Measurements from ENCODE around the gene SYPL1. TPM values are rescaled to one million over a fixed set of nuclear protein-coding genes. Genes with fewer than 3 reads are reported as not detected.
A peak's percentile ranks its signal among the peaks of the same experiment; 100 is the strongest.

Gene SYPL1
- total and polyA plus RNA-seq, 2 donors (not counting 1 experiment from before 2014, with no cell fraction given), result 58.5 to 130 TPM

DNA sequence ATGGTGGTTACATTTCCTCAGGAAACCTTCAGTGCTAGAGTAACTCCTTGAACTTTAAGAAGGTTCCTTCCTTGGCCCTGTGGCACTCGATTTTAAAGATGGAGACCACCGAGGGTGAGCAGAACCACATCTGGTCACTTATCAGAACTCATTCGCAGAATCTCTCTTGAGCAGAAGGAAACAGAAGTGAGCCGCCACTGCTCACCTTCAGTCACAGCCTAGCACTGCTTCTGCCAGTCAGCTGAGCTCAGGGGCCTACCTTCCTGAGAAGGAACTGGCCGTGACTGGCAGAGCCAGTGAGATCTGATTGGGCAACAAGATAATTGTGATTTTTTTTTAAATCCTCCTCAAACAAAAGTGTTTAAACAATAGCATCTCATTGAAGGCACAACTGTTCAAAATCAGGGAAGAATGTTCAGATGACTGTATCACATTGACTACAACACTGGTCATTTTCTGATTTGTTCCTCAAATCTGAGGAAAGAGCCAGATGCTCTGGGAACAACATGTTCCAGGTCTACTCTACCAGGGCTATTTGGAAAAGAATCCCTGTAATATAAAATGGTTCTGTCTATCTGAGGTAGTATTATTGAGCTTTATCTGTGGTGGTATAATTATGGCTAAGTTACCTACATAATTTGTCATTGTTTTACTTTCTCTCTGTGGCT lies 2.7 kb upstream of the SYPL1 start:
- peak overlapping the region; percentile 85 for H3K4me3 Mint-ChIP-seq
- DNase-seq (peak; percentile 70), ATAC-seq (ENCODE audit: low read depth) (no peak)
- no peaks in the 10 kb centered on the region for H4K20me1 ChIP-seq (ENCODE audit: control insufficient read depth, insufficient read depth, low read length, poor library complexity, severe bottlenecking)
- no peaks in the 10 kb centered on the region for H3K27me3 ChIP-seq (replicated peaks in 1 of 4; ENCODE audit: control extremely low read depth in 1 of 4, control insufficient read depth in 3 of 4, insufficient read depth in 4 of 4, low read length in 3 of 4)
- H3K4me3 ChIP-seq (ENCODE audit: control extremely low read depth in 1 of 5, extremely low read depth in 1 of 5, insufficient read depth in 1 of 5, low read depth in 2 of 5, low read length in 4 of 5), result peak overlapping the region in 1 of 5 experiments; percentile 16
- peaks cover 49% of the 10 kb centered on the region for H3K79me2 ChIP-seq (ENCODE audit: control insufficient read depth, insufficient read depth, low read length)
- ChIA-PET POLR2A (interaction anchor here (1.0 to 1.7 kb wide), 4 partner anchors 11 to 57 kb away, joined by 3 to 5 read pairs (median 4); no protein-coding TSS in a partner anchor), CTCF (interaction anchor here (0.9 to 8.0 kb wide), 6 partner anchors 14 to 57 kb away, joined by 3 to 120 read pairs (median 28); no protein-coding TSS in a partner anchor)
- peaks cover 68% of the 10 kb centered on the region for H3K4me1 Mint-ChIP-seq
- H3K27ac Mint-ChIP-seq, result peak overlapping the region; percentile 93
- no peaks in the 10 kb centered on the region for H3K36me3 ChIP-seq (replicated peaks in 1 of 2; ENCODE audit: control extremely low read depth in 1 of 2, control insufficient read depth in 1 of 2, extremely low read depth in 1 of 2, insufficient read depth in 2 of 2, low read length in 1 of 2)
- intact Hi-C loops (cut with micrococcal nuclease), result loop anchor here (5.0 to 10.0 kb wide), 2 partner anchors 238 to 1100 kb away; partner anchors contain the start of genes ATXN7L1 and KMT2E
- H3K9me3 ChIP-seq (ENCODE audit: control extremely low read depth in 1 of 3, control insufficient read depth in 2 of 3, insufficient read depth in 1 of 3, low read length in 2 of 3), result no peaks in the 10 kb centered on the region
- H3K9me3 Mint-ChIP-seq (ENCODE audit: insufficient read depth), result no peaks in the 10 kb centered on the region
- H3K4me1 ChIP-seq (ENCODE audit: control insufficient read depth in 2 of 2, insufficient read depth in 2 of 2, low read length in 2 of 2), result peaks cover 54 to 58% of the 10 kb centered on the region in 2 donors
- H3K27ac ChIP-seq (ENCODE audit: low read length in 2 of 2), result peak overlapping the region; percentile 79 to 86
- H2AFZ ChIP-seq (ENCODE audit: insufficient read depth, low read depth, low read length, poor library complexity, severe bottlenecking), result peak overlapping the region; percentile 81
- peak overlapping the region; percentile 19 for H3K9ac ChIP-seq (ENCODE audit: low read length)
- peak overlapping the region; percentile 61 for H3K4me2 ChIP-seq (replicated peaks; ENCODE audit: low read depth, low read length, poor library complexity, severe bottlenecking)
- H3K27me3 Mint-ChIP-seq, result no peaks in the 10 kb centered on the region
- 6% methylated on average over 3 of the region's 5 CpGs for WGBS (ENCODE audit: insufficient coverage)
- TF ChIP-seq EZH2 (IDR thresholded peaks at IDR 0.05; ENCODE audit: borderline replicate concordance, insufficient read depth, low read depth, low read length, poor library complexity, severe bottlenecking), result no peak
- TF ChIP-seq, protein P1, sequence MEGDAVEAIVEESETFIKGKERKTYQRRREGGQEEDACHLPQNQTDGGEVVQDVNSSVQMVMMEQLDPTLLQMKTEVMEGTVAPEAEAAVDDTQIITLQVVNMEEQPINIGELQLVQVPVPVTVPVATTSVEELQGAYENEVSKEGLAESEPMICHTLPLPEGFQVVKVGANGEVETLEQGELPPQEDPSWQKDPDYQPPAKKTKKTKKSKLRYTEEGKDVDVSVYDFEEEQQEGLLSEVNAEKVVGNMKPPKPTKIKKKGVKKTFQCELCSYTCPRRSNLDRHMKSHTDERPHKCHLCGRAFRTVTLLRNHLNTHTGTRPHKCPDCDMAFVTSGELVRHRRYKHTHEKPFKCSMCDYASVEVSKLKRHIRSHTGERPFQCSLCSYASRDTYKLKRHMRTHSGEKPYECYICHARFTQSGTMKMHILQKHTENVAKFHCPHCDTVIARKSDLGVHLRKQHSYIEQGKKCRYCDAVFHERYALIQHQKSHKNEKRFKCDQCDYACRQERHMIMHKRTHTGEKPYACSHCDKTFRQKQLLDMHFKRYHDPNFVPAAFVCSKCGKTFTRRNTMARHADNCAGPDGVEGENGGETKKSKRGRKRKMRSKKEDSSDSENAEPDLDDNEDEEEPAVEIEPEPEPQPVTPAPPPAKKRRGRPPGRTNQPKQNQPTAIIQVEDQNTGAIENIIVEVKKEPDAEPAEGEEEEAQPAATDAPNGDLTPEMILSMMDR (IDR thresholded peaks at IDR 0.05), result no peak

DNA sequence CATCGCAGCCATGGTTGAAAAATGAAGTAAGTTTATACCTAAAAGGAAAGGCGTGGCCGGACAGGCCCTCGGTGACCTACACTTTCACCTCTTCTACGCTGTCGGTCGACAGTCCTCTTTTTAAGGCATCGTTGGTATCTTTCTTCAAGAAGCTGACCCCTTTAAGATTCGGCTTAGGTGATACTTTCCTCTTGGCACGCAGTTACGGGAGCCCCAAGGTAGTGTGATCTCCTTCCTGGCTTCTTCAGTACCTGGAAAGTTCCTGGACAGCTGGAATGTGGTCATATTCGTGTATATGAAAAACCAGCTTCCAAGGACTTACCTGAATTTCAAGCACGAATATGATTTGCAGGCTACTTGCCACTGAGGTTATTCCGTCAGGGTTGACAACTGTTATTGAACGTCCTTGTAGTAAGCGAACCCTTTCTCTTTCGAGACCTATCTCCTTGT lies 885 bp upstream of the SYPL1 start:
- Histone ChIP-seq H3K9ac (ENCODE audit: low read length) (peak overlapping the region; percentile 71), H4K20me1 (ENCODE audit: control insufficient read depth, insufficient read depth, low read length, poor library complexity, severe bottlenecking) (no peaks in the 10 kb centered on the region), H3K9me3 (ENCODE audit: control extremely low read depth in 1 of 3, control insufficient read depth in 2 of 3, insufficient read depth in 1 of 3, low read length in 2 of 3) (no peaks in the 10 kb centered on the region), H3K4me3 (ENCODE audit: control extremely low read depth in 1 of 5, extremely low read depth in 1 of 5, insufficient read depth in 1 of 5, low read depth in 2 of 5, low read length in 4 of 5) (peak overlapping the region; percentile 22 to 94 (median 81)), H3K36me3 (replicated peaks in 1 of 2; ENCODE audit: control extremely low read depth in 1 of 2, control insufficient read depth in 1 of 2, extremely low read depth in 1 of 2, insufficient read depth in 2 of 2, low read length in 1 of 2) (no peaks in the 10 kb centered on the region), H3K4me1 (ENCODE audit: control insufficient read depth in 2 of 2, insufficient read depth in 2 of 2, low read length in 2 of 2) (peaks cover 71% of the 10 kb centered on the region in 2 donors), H3K27me3 (replicated peaks in 1 of 4; ENCODE audit: control extremely low read depth in 1 of 4, control insufficient read depth in 3 of 4, insufficient read depth in 4 of 4, low read length in 3 of 4) (no peaks in the 10 kb centered on the region), H2AFZ (ENCODE audit: insufficient read depth, low read depth, low read length, poor library complexity, severe bottlenecking) (peak overlapping the region; percentile 69), H3K27ac (ENCODE audit: low read length in 2 of 2) (peak overlapping the region; percentile 91 to 95), H3K4me2 (replicated peaks; ENCODE audit: low read depth, low read length, poor library complexity, severe bottlenecking) (peak overlapping the region; percentile 75), H3K79me2 (ENCODE audit: control insufficient read depth, insufficient read depth, low read length) (peaks cover 68% of the 10 kb centered on the region)
- Mint-ChIP-seq H3K4me3 (peak overlapping the region; percentile 95), H3K27me3 (no peaks in the 10 kb centered on the region), H3K4me1 (peaks cover 78% of the 10 kb centered on the region), H3K9me3 (ENCODE audit: insufficient read depth) (no peaks in the 10 kb centered on the region), H3K27ac (peak overlapping the region; percentile 96)
- TF ChIP-seq, protein P1 (IDR thresholded peaks at IDR 0.05), result no peak
- no peak for TF ChIP-seq EZH2 (IDR thresholded peaks at IDR 0.05; ENCODE audit: borderline replicate concordance, insufficient read depth, low read depth, low read length, poor library complexity, severe bottlenecking)
- CTCF ChIA-PET, result interaction anchor here (0.6 to 8.0 kb wide), 7 partner anchors 13 to 56 kb away, joined by 3 to 120 read pairs (median 14); no protein-coding TSS in a partner anchor
- intact Hi-C loops (cut with micrococcal nuclease), result loop anchor here (1.0 to 10.0 kb wide), 6 partner anchors 40 to 1098 kb away; partner anchors contain the start of genes ATXN7L1, KMT2E and NAMPT
- POLR2A ChIA-PET, result interaction anchor here (1.0 to 5.4 kb wide), 7 partner anchors 13 to 1100 kb away, joined by 4 to 51 read pairs (median 10); partner anchors contain the start of gene NAMPT
- no peak for ATAC-seq (ENCODE audit: low read depth)
- WGBS (ENCODE audit: insufficient coverage), result 86% methylated on average over 15 of the region's 17 CpGs
- DNase-seq, result peak; percentile 27

All from B cell (primary cell).